COLO829 (cell line): Measurements from ENCODE around the gene PRMT1.
A peak's percentile ranks its signal among the peaks of the same experiment; 100 is the strongest.

Source experiments
- DNase-seq: peaks from one replicate; pipeline ENCODE4 v3.0.0; 2012; ENCODE audit warnings: low spot score

The PRMT1 gene

DNA sequence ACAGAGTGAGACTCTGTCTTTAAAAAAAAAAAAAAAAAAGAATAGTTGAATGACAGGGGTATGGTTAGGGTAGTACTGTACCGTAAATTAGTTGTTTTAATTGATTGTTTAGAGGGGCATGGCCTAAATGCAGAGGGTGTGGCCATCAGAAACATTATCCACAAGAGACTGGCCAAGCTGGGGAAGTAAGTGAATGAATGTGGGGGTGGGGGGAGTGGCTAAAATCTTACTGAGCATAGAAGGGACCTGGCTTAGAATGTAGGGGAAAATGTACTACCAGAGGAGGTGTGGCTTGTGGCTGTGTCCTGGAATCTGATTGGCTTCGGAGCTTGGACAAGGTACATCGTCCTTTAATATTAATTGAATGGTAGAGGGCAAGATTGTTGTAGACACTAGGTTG lies 7.6 kb upstream of the PRMT1 start:
- DNase-seq = no peak

DNA sequence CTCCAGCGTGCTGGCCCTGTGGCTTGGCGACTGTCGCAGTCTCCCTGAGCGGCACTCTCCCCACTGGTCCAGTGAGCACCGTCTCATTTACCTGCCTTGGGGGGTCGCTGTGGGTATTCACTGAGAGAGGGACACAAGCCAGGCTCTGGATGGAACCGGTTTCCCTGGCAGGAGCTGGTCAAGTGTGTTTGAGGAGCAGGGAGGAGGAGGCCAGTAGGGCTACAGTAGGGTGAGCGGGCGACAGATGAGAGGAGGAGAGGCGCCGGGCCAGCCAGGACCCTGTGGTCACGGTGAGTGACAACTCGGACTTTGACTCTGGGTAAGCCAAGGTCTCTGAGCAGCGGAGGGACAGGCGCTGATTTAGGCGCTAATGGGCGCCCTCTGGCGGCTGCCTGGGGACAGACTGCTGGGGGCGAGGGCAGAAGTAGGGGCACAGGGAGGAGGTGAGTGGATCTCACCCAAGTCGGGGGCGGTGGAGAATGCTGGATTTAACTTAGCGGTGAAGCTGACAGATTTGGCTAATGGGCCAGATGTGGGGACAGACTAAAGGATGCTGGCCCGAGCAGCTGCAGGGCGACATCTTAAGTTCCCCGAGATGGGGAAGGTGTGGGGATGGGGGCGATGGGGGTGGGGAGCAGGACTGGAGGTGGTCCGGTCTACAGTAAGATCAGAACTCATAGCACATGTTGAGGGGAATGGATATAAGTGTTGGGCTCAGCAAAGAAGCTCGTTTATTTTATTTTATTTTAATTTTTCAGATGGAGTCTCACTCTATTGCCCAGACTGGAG lies 4.7 kb upstream of the PRMT1 start:
- peak; percentile 76 for DNase-seq

DNA sequence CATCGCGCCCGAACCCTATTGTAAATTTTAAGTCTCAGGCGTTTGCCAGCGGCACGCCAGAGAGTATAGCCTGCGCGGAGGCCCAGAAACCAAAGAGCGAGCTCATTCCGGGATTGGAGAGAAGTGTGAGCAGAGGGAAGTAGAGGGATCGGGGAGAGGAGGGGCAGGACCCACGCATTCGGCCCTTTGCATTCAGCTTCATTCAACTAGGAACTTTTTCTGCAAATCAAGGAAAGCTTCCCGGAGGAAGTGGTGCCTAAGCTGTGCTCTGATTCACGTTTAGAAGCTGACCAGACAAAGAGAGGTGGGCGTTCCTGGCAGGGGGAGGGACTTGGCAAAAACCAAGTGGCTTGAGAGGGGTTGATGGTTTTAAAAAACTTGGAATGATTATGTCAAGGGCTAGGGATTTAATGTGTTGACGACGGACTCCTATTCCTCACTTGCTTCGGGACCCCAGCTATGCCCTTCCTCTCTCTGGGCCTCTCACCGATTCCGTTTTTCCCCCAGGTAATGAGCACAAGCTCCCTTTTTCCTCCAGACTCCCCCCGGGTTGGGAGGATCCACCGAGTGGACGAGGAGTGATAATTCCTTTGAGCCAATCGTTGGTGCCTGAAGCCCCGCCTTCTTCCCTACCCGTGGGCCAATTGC lies 811 bp upstream of the PRMT1 start:
- DNase-seq = peak; percentile 99

DNA sequence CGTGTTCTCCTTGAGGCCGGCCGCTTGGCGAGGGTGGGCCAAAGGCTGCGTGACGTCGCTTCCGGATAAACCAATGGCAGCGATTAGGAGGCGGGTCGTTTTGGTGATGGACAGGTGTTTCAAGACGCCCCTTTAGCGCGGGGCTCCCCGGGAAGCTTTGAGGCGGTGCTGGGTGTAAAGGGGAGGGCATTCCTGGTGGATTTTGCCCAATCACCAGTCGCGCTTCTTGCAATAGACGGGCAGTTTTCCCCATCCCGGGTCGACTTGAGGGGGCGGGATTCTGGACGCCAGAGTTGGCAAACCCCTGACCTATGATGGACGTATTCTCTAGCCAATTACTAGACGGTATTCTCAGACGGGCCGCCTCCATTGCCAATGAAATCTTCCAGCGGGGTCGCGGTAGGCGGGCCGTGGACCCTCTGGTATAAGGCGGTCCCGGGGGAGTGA lies 264 bp upstream of the PRMT1 start:
- peak; percentile 99 for DNase-seq

DNA sequence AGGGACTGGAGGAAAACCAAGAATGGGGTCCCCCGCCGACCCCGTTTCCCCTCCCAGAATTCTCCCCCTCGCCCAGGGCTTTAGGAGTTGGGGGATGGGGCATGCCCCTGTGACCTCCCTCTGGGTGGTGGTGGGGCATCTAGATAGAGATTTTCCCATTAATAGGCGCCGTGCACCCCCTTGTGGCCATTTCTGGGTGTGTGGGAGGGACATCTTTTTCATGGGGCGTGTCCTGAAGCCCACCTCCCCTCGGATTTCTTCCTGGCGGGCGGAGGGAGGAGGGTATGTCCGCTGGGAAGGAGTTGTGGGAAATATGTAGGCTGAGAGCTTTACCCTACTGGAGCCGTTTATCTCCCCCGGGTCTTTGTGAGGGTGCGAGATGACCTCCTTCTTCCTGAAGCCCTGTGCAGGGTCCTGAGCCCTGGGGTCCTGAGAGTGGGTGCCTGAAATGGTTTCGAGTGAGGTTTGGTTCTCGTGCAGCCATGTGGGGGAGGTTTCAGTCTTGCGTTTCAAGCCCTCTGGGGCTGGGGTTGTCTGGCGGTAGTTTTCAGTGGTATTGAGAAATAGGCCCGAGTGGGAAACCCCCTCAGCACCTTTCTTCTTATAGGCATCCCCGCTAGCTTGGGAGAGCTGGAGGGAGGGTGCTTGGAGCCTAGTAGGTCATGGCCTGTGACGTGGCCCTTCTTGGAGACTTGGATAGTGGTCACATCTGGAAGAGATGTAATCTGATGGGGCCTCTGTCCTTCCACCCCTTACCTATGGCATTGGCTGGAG lies 1.0 kb downstream of the PRMT1 start:
- peak; percentile 57 for DNase-seq

DNA sequence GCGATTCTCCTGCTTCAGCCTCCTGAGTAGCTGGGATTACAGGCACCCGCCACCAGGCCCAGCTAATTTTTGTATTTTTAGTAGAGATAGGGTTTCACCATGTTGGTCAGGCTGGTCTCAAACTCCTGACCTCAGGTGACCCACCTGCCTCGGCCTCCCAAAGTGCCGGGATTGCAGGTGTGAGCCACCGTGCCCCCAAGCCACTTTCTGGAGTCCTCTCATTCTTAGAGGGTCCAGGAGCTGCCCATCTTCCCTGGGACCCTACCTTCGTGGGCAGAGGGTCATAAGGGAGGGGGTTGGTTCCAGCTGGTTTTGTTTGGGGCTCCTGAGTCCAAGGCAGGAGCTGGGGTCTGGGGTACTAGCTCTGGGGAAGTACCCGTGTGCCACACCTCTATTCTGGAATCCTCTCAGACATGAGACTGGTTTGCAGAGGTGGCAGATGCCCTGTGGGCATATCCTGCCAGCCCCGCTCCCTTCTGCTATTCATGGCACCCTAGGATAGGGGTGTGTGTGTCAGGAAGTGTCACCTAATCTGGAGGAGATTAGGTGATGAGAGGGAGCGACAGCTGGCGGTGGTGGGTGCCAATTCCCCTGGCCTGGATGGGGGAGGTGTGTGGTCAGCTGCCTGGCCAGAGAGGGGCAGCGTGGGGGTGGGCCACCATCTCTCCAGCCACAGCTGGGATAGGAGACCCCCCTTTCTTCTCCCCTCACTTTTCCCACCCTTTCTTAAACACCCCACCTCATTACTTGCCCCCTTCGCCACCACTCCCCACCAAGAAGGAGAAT lies 2.1 kb downstream of the PRMT1 start:
- DNase-seq = no peak

DNA sequence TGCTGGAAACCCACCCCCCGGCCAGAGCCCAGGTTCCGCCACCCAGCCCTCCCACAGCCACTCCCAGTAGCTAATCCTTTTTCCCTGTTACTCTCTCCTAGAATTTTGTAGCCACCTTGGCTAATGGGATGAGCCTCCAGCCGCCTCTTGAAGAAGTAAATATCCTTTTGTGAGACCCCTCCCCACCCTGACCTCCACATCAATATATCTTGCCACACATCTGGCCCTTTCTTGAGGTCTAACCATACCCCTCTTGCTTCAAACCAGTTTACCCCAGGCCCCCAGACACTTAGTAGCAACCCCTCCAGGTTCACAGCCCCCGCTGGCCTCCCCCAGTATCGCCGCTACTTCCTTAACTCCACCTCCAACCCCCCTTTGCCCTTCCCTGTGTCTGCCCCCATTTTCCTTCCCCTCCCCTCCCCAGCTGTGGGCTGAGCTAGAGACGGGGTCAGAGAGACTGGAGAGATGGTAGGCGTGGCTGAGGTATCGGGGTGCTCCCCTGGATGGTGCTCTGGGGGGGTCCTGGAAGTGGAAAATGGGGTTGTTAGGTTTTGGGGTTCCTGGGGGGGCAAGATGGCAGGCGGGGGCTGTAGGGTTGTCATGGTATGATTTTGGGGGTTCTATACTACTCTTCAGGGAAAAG lies 2.8 kb downstream of the PRMT1 start:
- DNase-seq = no peak

DNA sequence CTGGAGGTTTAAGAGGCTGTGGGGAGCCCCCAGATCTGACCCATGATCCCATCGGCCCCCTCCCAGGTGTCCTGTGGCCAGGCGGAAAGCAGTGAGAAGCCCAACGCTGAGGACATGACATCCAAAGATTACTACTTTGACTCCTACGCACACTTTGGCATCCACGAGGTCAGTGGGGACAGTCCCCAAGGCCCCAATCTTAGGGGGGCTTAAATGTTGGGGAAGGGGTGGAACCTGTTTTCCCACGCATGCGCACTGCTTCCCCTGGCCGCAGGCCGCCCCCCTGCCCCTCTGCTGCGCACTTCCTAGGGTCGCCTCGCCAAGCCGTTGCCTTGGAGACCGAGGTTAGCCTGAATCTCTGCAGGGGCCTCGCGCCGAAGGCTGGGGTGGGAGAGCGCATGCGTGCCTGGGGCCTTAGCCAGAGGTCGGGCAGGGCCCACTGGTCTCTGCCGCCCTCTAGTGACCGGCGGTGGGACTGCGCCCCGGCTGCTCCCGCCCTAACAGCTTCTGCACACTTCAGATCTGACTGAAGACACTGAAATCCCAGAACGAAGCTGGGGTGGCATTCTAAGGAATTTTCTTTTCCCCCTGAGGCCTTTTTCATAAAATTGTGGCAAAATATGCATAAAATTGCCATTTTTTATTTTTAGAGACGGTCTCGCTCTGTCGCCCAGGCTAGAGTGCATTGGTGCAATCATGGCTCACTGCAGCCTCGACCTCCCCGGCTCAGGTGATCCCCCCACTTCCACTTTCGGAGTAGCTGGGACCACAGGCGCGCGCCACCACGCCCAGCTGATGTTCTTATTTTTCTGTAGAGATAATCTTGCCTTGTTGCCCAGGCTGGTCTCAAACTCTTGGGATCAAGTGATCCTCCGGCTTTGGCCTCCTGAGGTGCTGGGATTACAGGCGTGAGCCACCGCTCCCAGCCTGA lies 3.6 kb downstream of the PRMT1 start:
- DNase-seq = peak; percentile 93

DNA sequence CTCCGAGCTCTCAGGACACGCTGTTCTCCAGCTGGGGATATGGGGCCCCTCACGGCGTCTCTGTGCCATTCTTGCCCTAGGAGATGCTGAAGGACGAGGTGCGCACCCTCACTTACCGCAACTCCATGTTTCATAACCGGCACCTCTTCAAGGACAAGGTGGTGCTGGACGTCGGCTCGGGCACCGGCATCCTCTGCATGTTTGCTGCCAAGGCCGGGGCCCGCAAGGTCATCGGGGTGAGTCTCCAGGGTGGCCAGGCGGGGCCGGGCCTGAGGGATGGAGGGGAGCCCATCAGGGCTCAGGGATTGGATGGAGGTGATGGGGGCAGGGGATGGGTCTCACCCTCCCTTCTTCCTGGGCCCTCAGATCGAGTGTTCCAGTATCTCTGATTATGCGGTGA lies 4.8 kb downstream of the PRMT1 start:
- no peak for DNase-seq

DNA sequence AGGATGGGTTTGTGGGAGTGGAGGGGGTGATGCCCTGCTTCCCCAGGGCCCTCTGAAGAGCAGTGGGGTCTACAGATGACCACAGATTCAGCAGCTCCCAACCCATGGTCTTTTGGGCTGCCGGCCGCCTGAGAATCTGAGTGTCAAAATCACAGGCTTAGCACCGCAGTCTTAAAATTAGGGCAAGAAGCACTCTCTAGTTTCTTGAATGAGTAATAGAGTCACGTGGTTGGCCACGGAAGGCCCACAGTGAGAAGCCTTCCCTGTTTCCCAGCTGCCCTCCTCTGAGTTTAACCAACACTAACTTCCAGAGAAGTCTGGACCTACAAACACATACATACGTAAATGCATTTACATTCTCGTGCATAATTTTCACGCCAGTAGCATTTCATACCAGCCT lies 5.2 kb downstream of the PRMT1 start:
- DNase-seq = no peak

DNA sequence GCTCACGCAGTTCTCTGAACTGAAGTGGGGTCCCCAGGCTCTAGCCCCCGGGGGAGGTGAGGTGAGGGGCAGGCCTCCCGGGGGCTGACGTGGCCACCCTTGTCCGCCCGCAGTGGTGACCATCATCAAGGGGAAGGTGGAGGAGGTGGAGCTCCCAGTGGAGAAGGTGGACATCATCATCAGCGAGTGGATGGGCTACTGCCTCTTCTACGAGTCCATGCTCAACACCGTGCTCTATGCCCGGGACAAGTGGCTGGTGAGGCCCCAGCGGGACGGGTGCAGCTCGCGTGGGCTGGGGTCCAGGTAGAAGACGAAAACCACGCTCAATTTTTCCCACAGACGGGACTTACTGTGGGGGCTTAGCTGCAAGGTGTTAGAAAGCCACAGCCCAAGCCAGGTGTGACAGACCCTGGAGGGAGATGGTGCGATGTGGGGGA lies 6.8 kb downstream of the PRMT1 start:
- DNase-seq = no peak

DNA sequence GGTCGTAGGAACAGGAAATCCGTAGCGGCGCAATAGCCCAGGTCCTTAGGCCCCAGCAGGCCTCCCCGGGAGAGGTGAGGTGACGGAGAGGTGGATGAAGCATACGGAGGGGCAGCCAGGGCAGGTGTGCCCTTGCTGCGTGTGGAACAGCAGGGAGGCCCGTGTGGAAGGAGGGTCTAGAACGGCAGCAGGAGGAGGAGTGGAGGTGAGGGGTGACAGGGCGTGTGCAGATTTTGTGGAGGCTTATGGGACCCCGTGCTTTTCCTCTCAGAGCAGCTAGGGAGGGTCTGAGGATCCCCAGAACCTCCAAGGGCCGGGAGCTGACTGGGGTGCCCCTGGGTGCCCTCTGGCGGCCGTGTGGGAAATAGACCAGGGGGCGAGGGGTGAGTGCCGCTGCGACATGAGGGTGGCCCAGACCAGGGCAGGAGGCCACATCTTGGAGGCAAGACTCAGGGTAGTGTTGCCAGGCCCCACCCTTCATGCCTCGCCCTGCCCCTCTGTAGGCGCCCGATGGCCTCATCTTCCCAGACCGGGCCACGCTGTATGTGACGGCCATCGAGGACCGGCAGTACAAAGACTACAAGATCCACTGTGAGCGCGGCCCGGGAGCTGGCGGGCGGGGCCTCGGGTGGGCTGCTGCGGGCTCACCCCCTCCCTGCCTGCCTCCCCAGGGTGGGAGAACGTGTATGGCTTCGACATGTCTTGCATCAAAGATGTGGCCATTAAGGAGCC lies 7.3 kb downstream of the PRMT1 start:
- no peak for DNase-seq

DNA sequence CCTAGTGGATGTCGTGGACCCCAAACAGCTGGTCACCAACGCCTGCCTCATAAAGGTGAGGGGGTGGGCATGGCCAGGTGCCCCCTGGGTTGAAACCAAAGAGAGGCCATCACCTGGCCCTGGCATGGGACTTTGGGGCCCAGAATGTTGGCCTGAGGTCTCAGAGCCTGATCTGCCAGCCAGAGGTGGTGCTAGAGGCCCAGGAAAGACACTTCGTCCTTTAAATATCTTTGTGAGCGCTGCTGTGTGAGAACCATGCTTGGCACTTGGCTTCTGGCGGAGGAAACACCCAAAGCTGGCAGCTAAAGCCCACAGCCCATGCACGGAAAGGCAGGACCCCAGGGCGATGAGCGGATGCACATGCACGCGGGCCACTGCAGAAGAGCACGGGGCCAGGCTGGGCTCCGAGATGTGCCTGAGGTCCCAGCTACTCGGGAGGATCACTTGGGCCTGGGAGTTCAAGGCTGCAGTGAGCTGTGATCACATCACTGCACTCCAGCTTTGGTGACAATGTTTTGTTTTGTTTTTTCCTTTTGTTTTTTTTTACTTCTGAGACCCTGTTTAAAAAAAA lies 8.0 kb downstream of the PRMT1 start:
- no peak for DNase-seq

DNA sequence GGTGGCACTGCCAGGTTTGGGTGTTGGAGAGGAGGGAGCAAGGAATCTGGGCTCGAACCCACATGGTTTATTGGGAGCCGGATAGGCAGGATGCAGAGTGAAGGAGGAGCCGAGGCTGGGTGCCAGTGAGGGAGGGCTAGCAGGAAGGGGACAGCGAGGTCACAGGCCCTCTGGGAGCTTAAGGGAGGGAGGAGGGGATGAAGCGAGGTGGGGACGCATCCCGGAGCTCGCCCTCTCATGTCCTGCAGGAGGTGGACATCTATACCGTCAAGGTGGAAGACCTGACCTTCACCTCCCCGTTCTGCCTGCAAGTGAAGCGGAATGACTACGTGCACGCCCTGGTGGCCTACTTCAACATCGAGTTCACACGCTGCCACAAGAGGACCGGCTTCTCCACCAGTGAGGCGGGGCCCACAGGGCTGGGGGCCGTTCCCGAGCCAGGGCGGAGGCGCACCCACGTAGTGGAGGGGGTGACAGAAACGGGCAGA lies 8.8 kb downstream of the PRMT1 start:
- no peak for DNase-seq

DNA sequence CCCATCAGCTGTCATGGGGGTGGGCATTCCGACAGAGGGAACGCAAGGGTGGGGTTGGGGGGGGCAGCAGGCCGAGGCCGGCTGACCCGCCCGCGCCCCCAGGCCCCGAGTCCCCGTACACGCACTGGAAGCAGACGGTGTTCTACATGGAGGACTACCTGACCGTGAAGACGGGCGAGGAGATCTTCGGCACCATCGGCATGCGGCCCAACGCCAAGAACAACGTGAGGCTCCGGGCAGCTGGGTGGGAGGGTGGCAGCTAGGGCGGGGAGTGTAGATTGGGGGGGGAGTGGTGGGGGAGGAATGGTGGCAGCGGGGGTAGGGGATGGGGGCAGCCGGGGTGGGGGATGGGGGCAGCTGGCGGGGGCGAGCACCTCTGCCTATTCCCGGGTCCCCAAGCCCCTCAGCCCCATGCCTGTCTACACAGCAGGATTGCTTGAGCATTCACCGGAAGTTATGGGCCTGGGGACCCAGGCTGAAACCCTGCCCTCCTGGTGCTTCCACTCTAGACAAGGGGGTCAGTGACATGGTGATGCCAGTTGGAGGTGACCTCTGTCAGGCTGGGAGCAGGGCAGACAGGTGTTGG lies 9.5 kb downstream of the PRMT1 start:
- no peak for DNase-seq

DNA sequence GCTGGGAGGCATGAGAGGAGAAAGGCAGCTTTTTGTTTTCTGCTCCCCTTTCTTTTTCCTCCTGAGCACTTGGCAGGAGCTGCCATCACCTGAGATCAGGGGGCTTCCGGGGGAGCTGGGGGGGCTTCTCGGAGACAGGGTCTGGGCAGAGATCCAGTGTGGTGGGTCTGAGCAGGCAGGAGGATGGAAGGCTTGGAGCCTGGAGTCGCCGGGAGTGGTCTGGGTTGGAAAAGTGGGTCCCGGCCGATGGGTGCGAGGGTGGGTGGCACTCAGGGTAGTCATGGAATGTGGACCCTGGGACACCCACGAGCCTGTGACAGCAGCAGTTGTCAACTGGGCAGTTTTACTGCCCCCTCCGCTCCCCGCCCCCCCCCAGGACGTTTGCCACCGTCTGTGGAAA lies 10.1 kb downstream of the PRMT1 start:
- DNase-seq = no peak

DNA sequence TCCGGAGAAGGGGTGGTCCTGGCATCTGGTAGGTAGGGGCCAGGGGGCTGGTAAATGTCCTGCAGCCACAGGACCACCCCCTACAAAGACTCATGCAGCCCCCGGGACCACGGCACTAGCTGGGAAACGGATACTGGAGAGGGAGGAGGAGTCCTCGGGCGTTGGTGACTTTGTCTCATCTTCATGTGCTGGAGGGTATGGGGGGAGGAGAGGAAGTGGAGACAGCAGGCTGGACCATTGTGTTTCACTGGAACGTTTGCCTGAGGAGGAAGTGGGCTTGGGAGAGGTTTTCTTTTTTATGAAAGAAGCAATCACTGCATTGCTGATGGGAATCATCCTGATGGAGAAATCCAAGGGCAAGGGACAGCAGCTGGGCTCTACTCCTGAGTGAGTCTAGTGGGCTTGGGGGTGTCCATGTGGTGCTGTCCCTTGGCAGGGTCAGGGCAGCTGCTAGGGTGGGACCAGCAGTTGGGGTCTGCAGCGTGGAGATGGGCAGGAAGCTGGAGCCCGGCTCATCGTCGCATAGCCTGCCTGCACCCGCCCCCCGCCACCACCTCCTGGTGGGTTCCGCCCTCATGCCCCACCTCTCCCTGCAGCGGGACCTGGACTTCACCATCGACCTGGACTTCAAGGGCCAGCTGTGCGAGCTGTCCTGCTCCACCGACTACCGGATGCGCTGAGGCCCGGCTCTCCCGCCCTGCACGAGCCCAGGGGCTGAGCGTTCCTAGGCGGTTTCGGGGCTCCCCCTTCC lies 10.7 kb downstream of the PRMT1 start:
- no peak for DNase-seq

DNA sequence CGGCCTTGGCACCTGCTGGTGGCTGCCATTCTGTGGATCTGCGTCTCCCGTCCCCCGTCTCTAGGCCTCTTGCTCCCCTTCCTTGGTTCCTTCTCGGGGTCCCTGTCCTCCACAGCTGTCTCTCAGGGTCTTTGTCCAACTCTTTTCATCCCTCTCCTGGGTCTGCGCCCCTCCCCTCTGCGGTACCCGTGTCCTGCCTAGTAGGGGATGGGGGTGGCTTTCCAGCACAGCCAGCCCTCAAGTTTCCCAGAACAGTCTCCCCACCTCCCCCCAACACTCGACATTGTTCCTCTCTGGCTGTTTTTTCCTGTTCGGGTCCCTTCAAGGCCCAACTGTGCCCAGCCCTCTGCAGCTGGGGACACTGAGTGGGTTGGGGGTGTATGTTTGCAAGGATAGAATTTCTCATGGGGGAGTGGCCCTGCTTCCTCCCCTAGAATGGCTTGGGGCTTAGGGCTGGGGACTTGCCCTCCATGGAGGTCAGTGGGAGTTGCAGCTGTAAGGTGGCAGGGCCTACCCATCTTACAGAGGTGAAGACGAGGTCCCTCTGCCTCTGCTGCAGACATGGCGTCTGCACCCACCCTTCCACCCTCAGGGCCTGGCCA lies 11.6 kb downstream of the PRMT1 start:
- no peak for DNase-seq
